GM21360 (cell line): ENCODE results near the gene CTPS2.
"Not testable (repeated sequence)": the region's sequence is repeated elsewhere in the genome, so short reads cannot be mapped to it uniquely, and the experiment has no call there.

Experiments used
- ATAC-seq: cut with Tn5 transposase; IDR thresholded peaks from one replicate; pipeline ENCODE4 v1.9.1; 2021; ENCODE audit warnings: mild to moderate bottlenecking, moderate library complexity; ENCODE audit not compliant: unreplicated experiment

Gene CTPS2

GRCh38 chrX:16610121-16610621, 102.3 kb downstream of the CTPS2 start:
- ATAC-seq = no peak

DNA sequence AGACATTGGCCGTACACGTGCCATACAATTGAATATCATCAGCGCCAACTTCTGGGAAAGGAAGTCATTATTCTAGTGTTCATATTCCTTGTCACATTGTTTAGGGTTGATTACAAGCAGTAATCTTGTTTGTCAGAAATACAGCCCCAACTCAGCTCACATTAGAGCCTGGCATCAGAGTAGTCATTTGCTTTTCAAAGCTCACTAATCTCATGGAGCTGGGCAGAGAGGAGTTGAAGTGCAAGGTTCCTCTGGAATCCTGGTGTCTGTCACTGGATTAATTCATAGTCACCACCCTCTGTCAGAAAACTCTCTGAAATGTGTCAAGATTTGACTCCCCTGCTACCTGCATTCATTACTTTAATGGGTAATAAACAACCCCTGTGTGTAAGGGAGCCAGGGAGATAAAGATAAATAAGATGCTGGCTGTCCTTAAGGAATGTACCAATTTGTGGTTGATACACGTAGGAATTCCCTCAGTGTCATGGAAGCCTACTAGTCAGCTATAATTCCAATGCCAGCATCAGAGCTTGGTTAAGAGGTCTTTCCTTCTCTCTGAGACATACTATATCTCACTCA, 106.2 kb downstream of the CTPS2 start:
- no peak for ATAC-seq

- no peak for ATAC-seq
These were observed 108.1 kb downstream of the CTPS2 start for GRCh38 chrX:16604337-16604736.

GRCh38 chrX:16603822-16604221, 108.6 kb downstream of the CTPS2 start:
- ATAC-seq = no peak

DNA sequence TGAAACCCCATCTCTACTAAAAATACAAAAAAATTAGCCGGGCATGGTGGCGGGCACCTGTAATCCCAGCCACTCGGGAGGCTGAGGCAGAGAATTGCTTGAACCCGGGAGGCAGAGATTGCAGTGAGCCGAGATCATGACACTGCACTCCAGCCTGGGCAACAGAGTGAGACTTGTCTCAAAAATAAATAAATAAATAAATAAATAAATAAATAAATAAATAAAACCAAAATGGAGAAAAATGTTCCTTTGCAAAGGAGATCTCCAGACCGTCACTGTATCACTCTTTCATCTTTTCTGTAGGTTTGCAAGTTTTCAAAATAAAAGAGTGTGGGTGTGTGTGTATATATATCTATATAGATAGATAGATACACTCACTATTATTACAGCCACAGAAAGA, 109.2 kb downstream of the CTPS2 start:
- not testable (repeated sequence) for ATAC-seq

- ATAC-seq = no peak
These were observed 110.6 kb downstream of the CTPS2 start for GRCh38 chrX:16601885-16602284.

DNA sequence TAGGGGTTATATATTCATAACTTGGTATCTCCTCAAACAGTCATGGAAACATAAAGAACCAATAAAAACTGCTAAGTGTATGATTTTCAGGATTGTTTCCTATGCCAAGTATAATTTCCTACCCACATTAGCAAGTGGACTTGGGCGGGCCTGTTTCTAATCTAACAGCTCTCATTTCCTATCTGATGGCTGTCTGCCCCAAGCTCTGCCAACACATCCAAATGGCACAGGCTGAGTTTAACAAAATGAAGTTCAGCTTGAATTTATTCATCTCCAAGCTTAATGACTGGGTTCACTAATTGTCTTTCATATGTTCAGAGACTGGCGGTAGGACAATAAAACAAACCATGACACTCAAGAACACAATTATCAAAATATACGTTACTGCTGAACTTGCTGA, 118.0 kb downstream of the CTPS2 start:
- ATAC-seq = no peak

GRCh38 chrX:16593801-16594200, 118.7 kb downstream of the CTPS2 start:
- ATAC-seq = no peak

GRCh38 chrX:16592194-16592770, 120.2 kb downstream of the CTPS2 start:
- ATAC-seq = no peak

DNA sequence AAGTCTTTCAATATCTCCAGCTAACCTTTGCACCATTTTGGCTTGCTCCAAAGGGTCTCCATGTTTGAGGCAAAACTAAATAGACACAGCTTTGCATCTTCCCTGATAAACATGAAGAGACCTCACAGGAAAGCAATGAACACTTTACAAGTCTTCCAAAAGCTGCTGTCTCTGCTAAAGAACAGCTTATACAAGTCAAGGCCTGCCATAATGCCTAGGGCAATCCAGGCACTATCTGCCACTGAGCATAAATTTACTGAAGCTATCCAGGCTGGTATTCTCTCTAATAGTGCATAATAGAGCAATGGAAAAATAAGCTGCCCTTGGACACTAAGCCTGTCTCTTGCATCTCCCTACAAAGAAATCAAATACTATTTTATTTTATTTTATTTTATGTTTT, 122.6 kb downstream of the CTPS2 start:
- no peak for ATAC-seq

GRCh38 chrX:16589211-16589610, 123.3 kb downstream of the CTPS2 start:
- ATAC-seq = no peak

DNA sequence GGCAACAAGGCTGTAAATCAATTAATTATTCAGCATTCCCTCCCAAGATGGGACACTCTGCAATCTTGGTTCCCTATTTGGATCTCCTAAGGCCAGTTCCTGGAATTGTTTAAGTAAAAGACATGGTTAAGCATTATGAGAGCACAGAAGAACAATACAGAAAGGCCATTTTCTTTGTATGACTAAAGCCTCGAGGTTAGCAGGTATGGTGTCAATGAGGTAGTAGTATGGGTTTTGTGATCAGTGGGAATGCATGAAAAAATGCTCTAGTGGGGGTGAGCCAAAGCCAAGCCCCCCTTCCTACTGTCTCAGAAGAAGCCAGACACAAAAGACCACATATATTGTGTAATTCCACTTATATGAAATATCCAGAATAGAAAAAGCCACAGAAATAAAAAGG, 124.2 kb downstream of the CTPS2 start:
- no peak for ATAC-seq

DNA sequence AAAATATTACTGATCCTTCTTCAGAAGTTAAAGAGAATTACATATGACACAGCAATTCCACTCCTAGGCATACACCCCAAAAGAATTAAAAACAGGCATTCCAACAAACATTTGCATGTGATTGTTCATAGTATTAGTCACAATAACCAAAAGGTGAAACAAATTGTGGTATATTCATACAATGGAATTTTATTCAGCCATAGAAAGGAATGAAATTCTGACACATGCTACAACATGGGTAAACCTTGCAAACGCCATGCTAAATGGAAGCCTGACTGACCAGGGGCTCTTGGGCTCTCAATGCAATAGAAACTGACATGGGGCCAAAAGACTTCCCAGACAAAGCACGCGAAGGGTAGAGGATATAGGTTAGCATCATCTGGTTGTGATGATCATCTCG, 124.6 kb downstream of the CTPS2 start:
- ATAC-seq = no peak

- ATAC-seq = no peak
These were observed 125.9 kb downstream of the CTPS2 start for GRCh38 chrX:16586377-16587112.

GRCh38 chrX:16585486-16586376, 126.7 kb downstream of the CTPS2 start:
- no peak for ATAC-seq

- ATAC-seq = not testable (repeated sequence)
These were observed 132.3 kb downstream of the CTPS2 start for GRCh38 chrX:16580004-16580797.

DNA sequence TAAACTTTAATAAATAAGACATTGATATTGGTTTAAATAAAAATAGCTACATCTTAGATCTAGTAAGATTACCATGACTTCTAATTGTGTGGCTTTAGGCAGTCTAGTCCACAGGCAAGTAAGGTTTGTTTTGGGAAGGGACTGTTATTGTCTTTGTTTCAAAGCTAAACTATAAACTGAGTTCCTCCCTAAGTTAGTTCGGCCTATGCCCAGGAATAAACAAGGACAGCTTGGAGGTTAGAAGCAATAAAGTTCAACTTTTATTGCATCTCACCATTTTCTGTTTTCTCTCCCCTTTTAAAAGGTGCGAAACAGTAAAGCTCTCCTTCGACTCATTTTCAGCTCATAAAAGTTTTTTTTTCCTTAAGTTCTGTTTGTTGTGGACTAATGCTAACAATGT, 133.0 kb downstream of the CTPS2 start:
- ATAC-seq = no peak

- ATAC-seq = no peak
These were observed 134.3 kb downstream of the CTPS2 start for GRCh38 chrX:16578218-16578617.

- ATAC-seq = no peak
These were observed 134.9 kb downstream of the CTPS2 start for GRCh38 chrX:16577483-16578029.

DNA sequence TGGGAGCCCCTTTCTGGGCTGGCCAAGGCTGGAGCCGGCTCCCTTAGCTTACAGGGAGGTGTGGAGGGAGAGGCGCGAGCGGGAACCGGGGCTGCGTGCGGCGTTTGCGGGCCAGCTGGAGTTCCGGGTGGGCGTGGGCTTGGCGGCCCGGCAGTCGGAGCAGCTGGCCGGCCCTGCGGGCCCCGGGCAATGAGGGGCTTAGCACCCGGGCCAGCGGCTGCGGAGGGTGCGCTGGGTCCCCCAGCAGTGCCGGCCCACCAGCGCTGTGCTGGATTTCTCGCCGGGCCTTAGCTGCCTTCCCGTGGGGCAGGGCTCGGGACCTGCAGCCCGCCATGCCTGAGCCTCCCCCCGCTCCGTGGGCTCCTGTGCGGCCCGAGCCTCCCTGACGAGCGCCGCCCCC, 137.1 kb downstream of the CTPS2 start:
- ATAC-seq = not testable (repeated sequence)
